AG08395 (cell line): Measurements from ENCODE around the gene MCRIP2.

Experiments
- DNase-seq: peaks from one replicate; pipeline ENCODE4 v3.0.0; 2012; ENCODE audit warnings: mixed read lengths, low spot score

The MCRIP2 gene

DNA sequence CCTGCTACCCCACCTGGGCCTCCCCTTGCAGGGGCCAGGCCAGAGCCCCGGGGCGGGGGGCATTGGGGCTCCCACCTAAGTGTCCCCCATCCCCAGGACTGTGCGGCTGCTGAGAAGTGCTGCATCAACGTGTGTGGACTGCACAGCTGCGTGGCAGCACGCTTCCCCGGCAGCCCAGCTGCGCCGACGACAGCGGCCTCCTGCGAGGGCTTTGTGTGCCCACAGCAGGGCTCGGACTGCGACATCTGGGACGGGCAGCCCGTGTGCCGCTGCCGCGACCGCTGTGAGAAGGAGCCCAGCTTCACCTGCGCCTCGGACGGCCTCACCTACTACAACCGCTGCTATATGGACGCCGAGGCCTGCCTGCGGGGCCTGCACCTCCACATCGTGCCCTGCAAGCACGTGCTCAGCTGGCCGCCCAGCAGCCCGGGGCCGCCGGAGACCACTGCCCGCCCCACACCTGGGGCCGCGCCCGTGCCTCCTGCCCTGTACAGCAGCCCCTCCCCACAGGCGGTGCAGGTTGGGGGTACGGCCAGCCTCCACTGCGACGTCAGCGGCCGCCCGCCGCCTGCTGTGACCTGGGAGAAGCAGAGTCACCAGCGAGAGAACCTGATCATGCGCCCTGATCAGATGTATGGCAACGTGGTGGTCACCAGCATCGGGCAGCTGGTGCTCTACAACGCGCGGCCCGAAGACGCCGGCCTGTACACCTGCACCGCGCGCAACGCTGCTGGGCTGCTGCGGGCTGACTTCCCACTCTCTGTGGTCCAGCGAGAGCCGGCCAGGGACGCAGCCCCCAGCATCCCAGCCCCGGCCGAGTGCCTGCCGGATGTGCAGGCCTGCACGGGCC, 8.9 kb upstream of the MCRIP2 start:
- no peak for DNase-seq

DNA sequence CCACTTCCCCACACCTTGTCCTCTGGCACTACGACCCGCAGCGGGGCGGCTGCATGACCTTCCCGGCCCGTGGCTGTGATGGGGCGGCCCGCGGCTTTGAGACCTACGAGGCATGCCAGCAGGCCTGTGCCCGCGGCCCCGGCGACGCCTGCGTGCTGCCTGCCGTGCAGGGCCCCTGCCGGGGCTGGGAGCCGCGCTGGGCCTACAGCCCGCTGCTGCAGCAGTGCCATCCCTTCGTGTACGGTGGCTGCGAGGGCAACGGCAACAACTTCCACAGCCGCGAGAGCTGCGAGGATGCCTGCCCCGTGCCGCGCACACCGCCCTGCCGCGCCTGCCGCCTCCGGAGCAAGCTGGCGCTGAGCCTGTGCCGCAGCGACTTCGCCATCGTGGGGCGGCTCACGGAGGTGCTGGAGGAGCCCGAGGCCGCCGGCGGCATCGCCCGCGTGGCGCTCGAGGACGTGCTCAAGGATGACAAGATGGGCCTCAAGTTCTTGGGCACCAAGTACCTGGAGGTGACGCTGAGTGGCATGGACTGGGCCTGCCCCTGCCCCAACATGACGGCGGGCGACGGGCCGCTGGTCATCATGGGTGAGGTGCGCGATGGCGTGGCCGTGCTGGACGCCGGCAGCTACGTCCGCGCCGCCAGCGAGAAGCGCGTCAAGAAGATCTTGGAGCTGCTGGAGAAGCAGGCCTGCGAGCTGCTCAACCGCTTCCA, 8.1 kb upstream of the MCRIP2 start:
- no peak for DNase-seq

DNA sequence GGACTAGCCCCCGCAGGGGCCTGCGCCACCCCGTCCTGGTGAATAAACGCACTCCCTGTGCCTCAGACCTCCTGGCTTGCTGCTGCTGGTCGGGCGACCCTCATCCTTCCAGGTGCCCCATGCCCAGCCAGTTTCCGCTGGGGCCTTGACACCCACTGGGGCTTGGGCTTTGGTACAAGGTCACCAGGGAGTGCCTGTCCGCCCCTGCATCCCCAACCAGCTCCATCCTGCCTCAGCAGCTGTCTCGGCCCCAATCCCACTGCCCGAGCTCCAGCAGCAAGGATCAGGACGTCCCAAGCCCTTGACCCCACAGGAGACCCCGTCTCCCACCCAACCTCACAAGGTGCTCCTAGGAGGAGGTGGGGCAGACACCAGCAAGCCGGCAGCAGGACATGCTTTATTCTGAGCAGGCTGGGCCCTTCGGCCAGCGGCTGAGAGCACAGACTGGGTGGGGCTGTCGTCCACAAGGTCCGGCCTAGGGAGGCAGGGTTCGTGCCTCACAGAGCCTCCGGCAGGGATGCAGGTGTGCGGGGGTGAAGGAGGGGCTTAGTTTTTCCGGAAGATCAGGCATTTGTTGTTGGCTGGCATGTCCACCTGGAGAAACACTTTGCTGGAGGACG, 7.5 kb upstream of the MCRIP2 start:
- DNase-seq: no peak

DNA sequence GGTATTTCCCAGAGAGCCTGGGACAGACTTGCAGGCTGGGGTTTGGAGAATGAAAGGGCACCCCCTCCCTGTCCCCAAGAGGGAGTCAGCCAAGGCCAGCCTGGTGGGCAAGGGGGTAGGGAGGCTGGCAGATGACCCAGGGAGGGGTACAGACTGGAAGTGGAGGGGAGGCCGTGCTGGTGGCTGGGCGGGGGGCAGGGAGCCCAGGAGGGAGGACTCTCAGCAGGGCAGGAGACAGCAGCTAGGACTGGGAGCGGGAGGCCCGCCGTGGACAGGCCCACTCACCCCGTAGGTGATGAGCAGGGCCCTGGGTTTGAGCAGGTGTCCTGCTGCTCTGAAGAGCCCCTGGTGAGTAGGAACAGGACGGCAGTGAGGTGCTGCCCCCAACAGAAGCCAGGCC, 6.6 kb upstream of the MCRIP2 start:
- DNase-seq: no peak

DNA sequence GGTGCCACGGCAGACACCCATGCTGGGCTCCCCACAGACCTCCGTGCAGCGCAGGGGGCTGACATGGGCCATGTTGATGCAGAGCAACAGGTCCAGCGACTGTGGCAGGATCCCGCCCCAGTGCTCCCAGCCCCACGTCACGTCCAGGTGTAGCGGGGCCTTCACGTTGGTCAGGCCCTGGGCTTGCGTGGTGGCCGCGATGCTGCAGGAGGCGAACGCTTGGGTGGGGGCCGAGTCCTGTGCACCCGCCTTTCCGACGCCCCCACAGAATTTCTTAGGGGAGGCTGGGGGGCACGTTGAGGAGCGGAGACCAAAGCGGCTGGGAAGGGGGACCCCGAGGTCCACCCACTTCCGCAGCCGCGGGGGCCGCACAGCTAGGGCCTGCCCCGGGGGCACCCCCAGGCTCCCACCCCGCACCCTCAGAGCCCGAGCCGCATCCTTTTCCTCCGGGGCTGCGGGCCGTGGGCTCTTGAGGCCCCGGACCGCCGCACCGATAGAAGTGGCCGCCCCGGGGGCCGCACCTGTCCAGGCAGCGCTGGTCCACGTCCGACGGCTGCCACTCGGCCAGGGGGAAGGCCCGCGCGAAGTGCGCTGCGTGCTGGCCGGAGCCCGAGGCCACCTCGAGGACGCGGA, 5.9 kb upstream of the MCRIP2 start:
- no peak for DNase-seq

DNA sequence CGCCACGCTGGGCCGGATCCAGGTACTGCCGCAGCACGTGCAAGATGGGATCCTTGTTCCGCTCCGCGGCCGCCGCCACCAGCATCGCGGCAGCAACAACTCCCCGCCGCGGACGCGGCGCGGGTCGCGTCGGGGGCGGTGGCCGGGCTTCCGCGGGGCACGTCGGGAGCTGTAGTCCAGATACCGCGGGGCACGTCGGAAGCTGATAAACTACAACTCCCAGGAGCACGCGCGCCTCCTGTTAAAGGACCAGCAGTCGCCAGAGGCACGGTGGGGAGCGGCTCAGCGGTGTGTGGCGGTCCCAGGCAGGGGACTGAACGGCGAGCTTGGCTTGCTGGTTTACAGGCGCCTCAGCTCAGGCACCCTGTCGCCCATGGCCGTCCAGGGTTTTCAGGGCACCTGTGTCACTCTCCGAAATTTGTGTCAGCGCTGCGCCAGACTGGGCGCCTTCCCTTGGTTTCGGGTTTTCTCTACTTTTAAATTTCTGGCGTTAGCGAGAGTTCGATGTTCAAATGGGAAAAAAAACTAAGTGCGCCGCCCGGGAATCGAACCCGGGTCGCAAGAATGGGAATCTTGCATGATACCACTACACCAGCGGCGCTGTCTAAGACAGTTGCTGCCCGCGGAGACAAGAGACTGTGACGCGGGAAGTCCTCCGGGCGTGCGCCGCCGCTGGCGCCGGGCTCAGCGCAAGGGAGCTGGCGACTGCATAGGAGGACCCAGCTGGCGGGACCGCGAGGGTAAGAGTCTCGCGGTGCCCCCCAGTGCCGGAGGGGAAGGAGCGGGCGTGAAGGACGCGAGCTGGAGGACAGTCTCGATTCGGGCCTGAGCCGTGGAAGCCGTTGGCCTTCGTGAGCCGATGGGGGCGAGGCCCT, 5.2 kb upstream of the MCRIP2 start, which contains the start of gene METTL26:
Gene METTL26, minus strand, starts transcription at position 100 of the 875 bp plus-strand sequence. Its CDS starts 15 bp downstream, at position 85.
- DNase-seq: peak; percentile 93

DNA sequence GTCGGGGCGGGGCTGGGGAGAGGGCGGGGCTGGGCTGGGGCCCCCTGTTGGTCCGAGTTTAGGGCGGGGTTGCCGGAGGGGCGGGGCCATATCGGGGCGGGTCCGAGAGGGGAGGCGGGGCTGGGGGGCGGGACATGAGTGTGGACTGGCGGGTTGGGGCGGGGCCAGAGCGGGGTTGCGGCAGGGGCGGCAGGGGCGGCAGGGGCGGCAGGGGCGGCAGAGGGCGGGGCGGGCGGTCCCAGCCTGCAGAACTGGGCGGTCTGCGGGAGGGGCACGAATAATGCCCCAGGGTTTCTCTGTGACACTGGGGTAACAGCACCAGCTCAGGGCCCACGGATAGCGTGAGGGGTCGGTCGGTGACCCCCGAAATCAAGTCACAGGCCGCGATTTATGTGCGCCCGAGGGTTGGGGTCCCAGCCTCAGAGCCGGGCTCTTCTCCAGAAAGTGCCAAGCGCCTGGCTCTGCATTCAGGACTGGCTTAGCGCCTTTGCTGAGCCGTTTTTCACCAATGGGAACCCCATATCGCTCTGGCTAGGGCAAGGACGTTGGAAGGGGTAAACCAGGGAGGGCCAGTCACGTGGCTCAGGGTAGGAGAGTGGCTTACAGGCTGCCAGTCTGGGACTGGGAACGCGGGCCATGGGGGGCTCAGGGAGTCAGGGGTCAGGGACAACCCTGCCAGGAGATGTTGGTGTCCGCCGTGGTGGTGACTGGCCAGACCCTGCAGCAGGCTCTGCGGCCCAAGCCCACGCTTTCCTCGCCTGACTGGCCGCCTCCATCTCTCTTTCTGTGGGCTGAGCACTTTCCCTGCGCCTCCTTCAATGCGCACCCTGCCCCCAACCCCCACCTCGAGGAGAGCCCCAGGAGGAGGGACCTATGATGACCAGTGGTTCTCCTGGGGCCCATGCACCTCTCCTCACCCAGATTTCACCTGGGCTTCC, 4.3 kb upstream of the MCRIP2 start:
- peak; percentile 100 for DNase-seq

DNA sequence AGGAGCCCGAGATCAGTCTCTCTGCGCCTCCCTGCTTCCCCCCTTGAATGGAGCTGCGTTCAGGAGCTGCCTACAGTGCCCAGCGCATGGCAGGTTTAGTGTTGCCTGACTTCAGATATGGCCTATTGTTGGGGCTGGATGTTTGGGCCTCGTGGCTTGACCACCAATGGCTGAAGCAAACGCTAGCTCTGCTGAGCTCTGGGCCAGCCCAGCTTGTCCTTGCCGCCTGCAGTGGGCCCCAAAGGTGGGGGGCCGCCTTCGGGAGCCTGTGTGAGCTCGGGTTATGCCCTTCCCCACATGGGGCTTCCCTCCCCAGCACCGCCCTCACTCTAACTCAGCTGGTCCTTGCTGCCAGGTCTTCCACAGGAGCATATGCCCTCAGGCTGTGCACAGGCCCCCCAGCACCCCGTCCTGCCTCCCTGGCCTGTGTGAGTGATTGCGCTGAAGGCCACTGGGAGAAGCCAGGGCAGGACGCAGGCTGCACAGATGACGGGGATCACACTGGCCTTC, 3.5 kb upstream of the MCRIP2 start:
- no peak for DNase-seq

DNA sequence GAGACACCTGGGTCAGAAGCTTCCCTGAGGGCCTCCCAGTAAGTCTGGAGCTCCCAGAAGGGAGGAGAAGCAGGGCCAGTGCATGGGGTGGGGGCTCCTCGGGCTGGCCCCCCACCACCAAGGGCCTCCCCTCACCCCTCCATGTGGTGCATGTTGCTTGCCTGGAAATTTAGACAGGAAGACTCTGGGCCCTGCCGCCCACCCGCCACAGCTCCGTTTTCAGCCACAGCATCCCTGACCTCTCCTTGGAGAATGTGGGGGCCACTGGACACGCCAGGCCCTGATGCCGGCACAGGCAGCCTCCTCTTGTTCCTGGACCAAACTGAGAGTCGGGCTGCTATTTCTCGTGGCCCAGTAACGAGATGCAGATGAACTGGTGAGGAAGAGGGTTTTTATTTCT, 2.8 kb upstream of the MCRIP2 start:
- no peak for DNase-seq

DNA sequence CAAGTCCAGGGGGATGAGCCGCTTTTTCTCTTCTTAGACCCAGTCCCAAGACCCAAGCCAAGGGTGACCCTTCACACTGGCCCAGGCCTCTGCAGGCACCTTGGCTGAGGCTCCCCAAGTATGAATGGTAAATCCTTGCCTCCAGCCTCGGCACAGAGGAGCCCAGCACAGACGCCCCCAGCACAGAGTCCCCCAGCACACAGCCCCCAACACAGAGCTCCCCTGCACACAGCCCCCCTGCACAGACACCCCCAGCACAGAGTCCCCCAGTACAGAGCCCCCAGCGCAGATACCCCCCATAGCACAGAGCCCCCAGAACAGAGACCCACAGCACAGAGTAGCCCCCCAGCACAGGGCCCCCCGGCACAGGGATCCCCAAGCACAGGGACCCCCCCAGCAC, 1.0 kb upstream of the MCRIP2 start:
- DNase-seq: no peak

DNA sequence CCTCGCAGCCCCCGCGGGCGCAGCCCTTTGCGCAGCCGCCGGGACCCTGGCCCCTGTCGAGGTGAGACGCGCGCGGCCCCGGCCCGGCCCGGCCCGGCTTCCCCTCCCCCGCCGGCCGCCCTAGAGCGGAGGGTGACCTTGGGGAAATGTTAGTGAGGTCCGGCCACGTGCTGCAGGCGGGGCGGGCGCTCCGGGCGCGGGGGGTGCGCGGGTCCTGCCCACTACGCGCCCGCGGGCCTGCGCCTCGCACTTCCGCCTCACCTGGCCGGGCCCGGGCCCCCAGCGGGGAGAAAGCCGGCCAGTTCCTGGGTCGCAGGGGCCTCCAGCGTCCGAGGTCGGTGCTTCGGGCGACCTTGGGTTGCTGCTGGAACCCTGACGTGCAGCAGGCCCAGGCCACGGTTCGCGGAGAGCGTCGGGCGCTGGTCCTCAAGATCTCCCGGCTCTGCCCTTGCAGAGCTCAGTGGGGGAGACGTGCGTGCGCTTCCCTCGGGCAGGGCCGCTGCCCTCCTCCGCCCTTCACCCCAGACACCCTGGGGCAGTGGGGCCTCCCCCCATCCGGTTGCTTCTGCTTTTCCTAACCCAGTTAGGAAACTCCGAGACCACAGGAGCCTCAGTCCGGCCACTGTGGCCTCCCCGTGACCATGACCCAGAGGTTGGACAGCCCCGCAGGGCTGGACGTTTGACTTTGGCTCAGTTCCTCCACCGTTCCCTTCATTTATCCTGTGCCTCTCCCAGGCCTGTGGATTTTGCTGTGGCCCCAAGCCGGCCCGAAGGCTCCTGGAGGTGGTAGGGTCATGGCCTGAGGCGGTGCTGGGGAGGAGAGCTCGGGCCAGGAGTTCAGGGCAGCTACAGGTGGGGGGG, 791 bp downstream of the MCRIP2 start:
- DNase-seq: peak; percentile 26

DNA sequence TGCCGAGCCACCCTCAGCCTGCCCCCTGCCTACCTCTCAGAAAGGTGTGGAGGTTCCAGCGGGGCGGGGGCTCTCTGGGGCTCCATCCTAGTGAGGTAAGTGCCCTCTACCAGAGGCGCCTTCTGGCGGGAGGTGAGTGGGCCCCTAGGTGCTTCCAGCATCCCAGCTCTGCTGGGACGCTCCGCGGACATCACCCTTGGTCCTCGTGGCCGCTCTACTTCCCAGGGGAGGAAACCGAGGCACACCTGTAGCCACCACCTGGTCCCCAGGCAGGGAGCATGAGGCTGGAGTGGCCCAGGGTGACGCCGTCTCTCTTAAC, 1.4 kb downstream of the MCRIP2 start:
- no peak for DNase-seq

DNA sequence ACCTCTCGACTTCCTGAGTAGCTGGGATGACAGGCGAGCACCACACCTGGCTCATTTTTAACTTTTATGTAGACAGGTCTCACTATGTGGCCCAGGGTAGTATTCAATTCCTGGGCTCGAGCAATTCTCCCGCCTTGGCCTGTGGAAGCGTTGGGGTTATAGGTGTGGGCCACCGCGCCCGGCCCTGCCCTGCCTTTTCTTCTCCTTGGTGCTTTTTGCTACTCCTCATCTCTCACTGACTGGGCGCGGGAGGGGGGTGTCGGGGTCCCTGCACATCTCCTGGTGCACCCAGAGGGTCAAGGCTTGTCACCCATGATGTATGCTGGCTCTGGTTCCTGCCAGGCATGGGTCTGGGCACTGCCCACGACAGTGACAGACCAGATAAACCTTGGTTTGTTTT, 2.9 kb downstream of the MCRIP2 start:
- no peak for DNase-seq

DNA sequence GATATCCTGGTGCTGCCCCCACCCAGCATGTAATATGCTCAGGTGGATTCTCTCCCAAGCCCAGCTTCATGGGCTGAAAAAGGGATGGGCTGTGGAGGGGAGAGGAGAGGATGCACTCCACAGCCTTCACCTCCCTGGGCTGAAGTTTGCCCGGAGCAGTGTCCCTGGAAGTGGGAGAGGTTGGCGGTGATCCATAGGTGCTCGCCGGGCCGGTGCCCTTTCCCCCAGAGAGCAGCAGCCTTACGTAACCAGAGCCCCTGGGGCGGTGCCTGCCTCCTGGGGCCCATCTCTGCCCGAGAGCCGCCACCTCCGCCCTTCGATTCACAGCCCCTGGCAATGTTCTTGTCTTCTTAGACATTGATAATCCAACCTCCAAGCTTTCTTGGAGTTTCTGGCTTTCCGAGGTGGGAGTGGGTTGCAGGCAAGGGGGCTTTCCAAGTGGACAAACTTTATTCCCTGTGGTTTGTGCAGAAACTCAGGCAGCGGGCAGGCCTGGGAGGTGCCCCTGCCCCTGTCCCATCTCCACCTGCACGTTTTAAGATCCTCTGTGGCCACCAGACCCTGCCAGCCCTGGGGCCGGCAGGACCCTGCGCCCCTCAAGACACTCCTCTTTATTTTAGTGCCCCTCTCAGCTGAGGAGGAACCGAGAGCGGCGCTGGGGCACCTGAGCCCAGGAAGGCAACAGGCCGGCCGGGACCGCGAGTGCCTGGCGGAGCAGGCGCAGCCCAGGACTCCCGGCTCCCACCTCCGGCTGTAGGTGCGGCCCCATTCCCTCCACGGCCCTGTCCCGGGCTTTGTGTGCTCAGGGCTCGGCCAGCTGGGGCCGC, 4.4 kb downstream of the MCRIP2 start:
- DNase-seq: no peak

DNA sequence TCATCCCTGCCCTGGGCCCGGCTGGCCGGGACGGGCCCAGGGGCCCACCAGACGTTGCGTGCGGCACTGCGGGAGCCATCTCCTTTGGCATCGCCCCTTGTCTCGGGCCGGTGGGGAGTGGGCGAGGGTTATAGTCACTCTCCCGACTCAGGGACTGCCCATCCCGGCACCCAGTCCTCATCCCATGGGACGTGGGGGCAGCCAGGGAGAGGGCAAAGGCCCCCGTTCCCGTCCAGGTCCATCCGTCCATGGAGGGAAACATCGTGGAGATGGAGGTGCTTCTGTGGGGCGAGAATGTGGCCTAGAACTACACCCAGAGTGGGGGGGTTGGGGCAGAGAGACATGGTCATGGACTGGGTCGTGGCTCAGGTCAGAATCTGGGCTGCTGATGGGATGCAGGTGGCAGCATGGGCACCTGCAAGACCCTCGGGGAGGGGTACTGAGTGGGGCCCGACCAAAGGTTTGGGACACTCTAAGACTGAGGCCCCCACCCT, 5.1 kb downstream of the MCRIP2 start:
- no peak for DNase-seq

DNA sequence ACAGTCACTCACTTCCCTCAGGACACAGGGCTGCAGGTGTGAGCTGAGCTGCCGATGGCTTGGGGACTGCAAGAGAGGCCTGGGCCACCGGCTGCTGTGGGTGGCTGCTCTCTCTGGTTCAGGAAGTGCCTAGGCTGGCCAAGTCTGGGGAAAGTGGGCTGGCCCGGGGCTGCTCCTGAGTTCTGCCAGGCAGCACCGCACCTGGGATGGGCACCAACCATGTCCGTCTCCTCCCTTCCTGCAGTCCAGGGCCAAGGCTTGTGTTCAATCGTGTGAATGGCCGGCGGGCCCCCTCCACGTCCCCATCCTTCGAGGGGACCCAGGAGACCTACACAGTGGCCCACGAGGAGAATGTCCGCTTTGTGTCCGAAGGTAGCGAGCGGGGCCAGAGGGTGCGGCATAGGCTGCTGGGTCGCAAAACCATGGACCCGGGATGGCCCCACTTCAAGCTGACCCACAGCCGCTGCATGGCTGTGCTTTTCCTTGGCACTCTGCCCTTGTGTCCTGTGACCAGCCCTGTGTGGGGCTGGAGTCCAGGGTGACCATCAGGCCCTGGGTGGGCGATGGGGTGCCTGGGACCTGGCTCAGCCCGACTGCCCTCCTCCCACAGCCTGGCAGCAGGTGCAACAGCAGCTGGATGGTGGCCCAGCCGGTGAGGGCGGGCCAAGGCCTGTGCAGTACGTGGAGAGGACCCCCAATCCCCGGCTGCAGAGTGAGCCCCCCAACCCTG, 5.7 kb downstream of the MCRIP2 start:
- DNase-seq: no peak

DNA sequence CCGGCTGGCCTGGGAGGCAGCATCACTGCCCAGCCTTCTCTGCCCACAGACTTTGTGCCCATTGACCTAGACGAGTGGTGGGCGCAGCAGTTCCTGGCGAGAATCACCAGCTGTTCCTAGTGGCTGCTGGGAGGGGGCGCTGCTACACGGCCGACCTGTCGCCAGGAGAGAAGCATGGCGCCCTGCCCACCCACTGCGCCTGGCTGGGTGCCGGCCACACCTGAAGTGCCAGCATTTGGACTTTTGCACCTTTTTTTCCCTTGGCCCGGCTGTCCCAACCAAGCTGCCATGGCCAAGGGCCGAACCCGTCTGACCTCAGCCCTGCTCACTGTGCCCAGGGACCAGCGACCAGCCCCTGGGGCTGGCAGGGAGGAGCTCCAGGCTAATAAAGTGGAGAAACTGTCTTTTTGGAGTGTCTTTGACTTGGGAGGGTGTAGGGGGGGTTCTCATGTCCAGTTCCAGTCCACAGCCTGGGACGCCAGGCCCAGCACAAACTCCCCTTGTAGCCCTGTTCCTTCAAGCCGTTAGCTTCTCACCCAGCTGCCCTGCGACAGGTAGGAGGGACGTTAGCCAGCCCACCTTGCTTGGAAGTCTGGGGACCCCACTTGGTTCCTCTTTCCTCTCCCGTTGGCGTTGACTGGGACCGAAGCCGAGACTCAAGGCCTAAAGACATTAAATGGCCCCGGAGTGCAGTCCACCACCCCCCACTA, 6.6 kb downstream of the MCRIP2 start:
- peak; percentile 28 for DNase-seq
